Neural progenitor cell (in vitro differentiated cells): ENCODE measurements around the gene SLC17A9. TPM values are rescaled to one million over a fixed set of nuclear protein-coding genes. Genes with fewer than 3 reads are reported as not detected.

ENCODE experiments used
- DNase-seq: peaks from one replicate; pipeline ENCODE4 v3.0.0-alpha.2; 2016; ENCODE audit warnings: low spot score
- H2AFZ ChIP-seq: fragments of 200-600 bp; sonication (generic); replicated peaks from 2 replicates; pipeline ENCODE4 v1.6.1; 2016; ENCODE audit warnings: antibody characterized with exemption
- H3F3A ChIP-seq: fragments of 200-600 bp; sonication (generic); 2 replicates; pipeline ENCODE4 v1.6.1; 2016; ENCODE audit warnings: antibody characterized with exemption, low read depth
- H3K27ac ChIP-seq: fragments of 200-600 bp; sonication (generic); 2 replicates; pipeline ENCODE4 v1.5.1; 2016; ENCODE audit warnings: mild to moderate bottlenecking
- H3K27me3 ChIP-seq: fragments of 200-600 bp; sonication (generic); 2 replicates; pipeline ENCODE4 v1.6.1; 2016; ENCODE audit warnings: mild to moderate bottlenecking, moderate library complexity
- H3K36me3 ChIP-seq: fragments of 200-600 bp; sonication (generic); 2 replicates; pipeline ENCODE4 v1.5.1; 2016
- H3K4me1 ChIP-seq: fragments of 200-600 bp; sonication (generic); 2 replicates; pipeline ENCODE4 v1.6.1; 2016; ENCODE audit warnings: mixed run types
- H3K4me2 ChIP-seq: fragments of 200-600 bp; sonication (generic); 2 replicates; pipeline ENCODE4 v1.6.1; 2016
- H3K4me3 ChIP-seq: fragments of 200-600 bp; sonication (generic); 2 replicates; pipeline ENCODE4 v1.5.1; 2016
- H3K79me2 ChIP-seq: fragments of 200-600 bp; sonication (generic); 2 replicates; pipeline ENCODE4 v1.6.1; 2016; ENCODE audit warnings: low read depth
- H3K9ac ChIP-seq: fragments of 200-600 bp; sonication (generic); 2 replicates; pipeline ENCODE4 v1.6.1; 2016
- H3K9me3 ChIP-seq: fragments of 200-600 bp; sonication (generic); 2 replicates; pipeline ENCODE4 v1.5.1; 2016; ENCODE audit warnings: low read depth
- H4K20me1 ChIP-seq: fragments of 200-600 bp; sonication (generic); 2 replicates; pipeline ENCODE4 v1.6.1; 2016; ENCODE audit warnings: low read depth
- H3K27ac Mint-ChIP-seq: 3 replicates; pipeline ENCODE4 v1.8.0; 2021; ENCODE audit warnings: mixed read lengths
- H3K27me3 Mint-ChIP-seq: 2 replicates; pipeline ENCODE4 v1.8.0; 2022; ENCODE audit warnings: low read depth, mild to moderate bottlenecking, inconsistent platforms, moderate library complexity, mixed read lengths; ENCODE audit not compliant: insufficient read depth
- H3K36me3 Mint-ChIP-seq: 3 replicates; pipeline ENCODE4 v1.8.0; 2021; ENCODE audit warnings: mixed read lengths
- H3K4me1 Mint-ChIP-seq: 3 replicates; pipeline ENCODE4 v1.8.0; 2021; ENCODE audit warnings: mixed read lengths
- H3K4me3 Mint-ChIP-seq: 3 replicates; pipeline ENCODE4 v1.8.0; 2021; ENCODE audit warnings: mild to moderate bottlenecking, moderate library complexity, mixed read lengths
- H3K9me3 Mint-ChIP-seq: 3 replicates; pipeline ENCODE4 v1.8.0; 2020; ENCODE audit warnings: mixed read lengths
- EZH2 ChIP-seq: fragments of 200-600 bp; sonication (generic); IDR thresholded peaks from 2 replicates; pipeline ENCODE4 v1.6.1; 2017; ENCODE audit warnings: antibody characterized with exemption, mild to moderate bottlenecking, moderate library complexity
- EZH2phosphoT487 ChIP-seq: fragments of 200-600 bp; sonication (generic); IDR thresholded peaks from 2 replicates; pipeline ENCODE4 v1.6.1; 2017; ENCODE audit warnings: antibody characterized with exemption
- total RNA-seq: library from RNA; depleted of rRNA; stranded (reverse); fragments of >200 nt; gene quantifications from 2 replicates; pipeline ENCODE4 v1.2.3, GENCODE V29; 2015; ENCODE audit warnings: low replicate concordance
- TF ChIP-seq, protein P1 (sequence below): fragments of 200-600 bp; sonication (generic); IDR thresholded peaks from 2 replicates; pipeline ENCODE4 v1.5.1; 2017; ENCODE audit warnings: antibody characterized with exemption, mild to moderate bottlenecking

SLC17A9 gene
- total RNA-seq, 1 donor from 2014 or later = 0.17 TPM

DNA sequence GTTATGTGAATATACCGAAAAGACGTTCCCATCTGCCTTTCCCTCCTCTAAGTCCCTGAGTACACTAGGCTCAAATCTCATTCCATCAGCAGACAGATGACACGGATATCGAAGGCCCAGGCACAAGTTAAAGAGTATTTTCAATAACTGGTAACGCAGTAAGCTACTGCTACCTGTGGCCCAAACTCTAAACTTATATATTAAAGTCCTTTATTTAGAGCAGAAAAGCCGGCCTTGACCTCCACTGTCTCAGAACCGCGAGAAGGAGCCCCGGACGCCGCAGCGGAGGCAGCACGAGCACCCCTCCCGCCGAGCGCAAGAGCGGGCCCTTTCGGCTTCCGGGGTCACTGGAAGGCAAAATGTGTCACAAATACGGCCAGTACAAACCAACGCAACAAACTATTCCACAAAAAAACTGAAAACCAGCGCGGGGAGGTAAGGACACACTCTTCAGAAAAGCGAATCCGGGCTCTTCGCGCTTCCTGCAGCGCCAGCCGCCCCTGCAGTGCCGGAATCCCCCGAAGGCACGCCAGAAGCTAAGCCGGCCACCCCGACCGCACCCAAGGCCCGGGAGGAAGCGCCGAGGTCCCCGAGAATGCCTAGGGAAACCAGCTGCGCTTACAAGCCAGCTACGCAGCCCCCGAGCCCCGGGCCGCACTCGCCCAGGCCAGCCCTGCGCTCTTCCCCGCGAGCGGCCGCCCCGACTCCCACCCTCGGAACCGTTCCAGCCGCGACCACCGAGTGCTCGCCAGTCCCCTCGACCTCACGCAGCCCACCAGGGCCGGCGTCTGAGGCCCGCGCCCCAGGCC lies 26.9 kb upstream of the SLC17A9 start:
- no peaks in the 10 kb centered on the region for H3K9me3 Mint-ChIP-seq
- H3K4me3 Mint-ChIP-seq = peak overlapping the region; percentile 97
- H3K4me2 ChIP-seq = peak overlapping the region; percentile 97
- TF ChIP-seq EZH2phosphoT487 = no peak
- TF ChIP-seq EZH2 = no peak
- TF ChIP-seq, protein P1, sequence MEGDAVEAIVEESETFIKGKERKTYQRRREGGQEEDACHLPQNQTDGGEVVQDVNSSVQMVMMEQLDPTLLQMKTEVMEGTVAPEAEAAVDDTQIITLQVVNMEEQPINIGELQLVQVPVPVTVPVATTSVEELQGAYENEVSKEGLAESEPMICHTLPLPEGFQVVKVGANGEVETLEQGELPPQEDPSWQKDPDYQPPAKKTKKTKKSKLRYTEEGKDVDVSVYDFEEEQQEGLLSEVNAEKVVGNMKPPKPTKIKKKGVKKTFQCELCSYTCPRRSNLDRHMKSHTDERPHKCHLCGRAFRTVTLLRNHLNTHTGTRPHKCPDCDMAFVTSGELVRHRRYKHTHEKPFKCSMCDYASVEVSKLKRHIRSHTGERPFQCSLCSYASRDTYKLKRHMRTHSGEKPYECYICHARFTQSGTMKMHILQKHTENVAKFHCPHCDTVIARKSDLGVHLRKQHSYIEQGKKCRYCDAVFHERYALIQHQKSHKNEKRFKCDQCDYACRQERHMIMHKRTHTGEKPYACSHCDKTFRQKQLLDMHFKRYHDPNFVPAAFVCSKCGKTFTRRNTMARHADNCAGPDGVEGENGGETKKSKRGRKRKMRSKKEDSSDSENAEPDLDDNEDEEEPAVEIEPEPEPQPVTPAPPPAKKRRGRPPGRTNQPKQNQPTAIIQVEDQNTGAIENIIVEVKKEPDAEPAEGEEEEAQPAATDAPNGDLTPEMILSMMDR = no peak
- no peak overlapping the region for H2AFZ ChIP-seq
- H3K4me1 ChIP-seq = peaks cover 36% of the 10 kb centered on the region
- H4K20me1 ChIP-seq = peaks cover 95% of the 10 kb centered on the region
- no peaks in the 10 kb centered on the region for H3K9me3 ChIP-seq
- H3K36me3 Mint-ChIP-seq = peaks cover 2% of the 10 kb centered on the region
- peaks cover 45% of the 10 kb centered on the region for H3F3A ChIP-seq
- H3K9ac ChIP-seq = peak overlapping the region; percentile 88
- no peaks in the 10 kb centered on the region for H3K36me3 ChIP-seq
- H3K27ac Mint-ChIP-seq = peak overlapping the region; percentile 7
- no peaks in the 10 kb centered on the region for H3K27me3 ChIP-seq
- peak overlapping the region; percentile 99 for H3K4me3 ChIP-seq
- DNase-seq = peak; percentile 61
- H3K4me1 Mint-ChIP-seq = peaks cover 58% of the 10 kb centered on the region
- H3K79me2 ChIP-seq = peaks cover 98% of the 10 kb centered on the region
- peak overlapping the region; percentile 73 for H3K27ac ChIP-seq
- H3K27me3 Mint-ChIP-seq = peaks cover 4% of the 10 kb centered on the region

- no peaks in the 10 kb centered on the region for H3K27me3 ChIP-seq
- Mint-ChIP-seq H3K9me3 (no peaks in the 10 kb centered on the region), H3K4me1 (peaks cover 52% of the 10 kb centered on the region), H3K27me3 (peaks cover 2% of the 10 kb centered on the region), H3K27ac (peak within 1 kb of the TSS; percentile 57), H3K36me3 (peaks cover 2% of the 10 kb centered on the region), H3K4me3 (peak within 1 kb of the TSS; percentile 97)
- peak; percentile 96 for DNase-seq
- H4K20me1 ChIP-seq = peaks cover 95% of the 10 kb centered on the region
- peak within 1 kb of the TSS; percentile 99 for H3K4me3 ChIP-seq
- H2AFZ ChIP-seq = no peak within 1 kb of the TSS
- peaks cover 47% of the 10 kb centered on the region for H3F3A ChIP-seq
- peaks cover 28% of the 10 kb centered on the region for H3K4me1 ChIP-seq
- H3K9ac ChIP-seq = peak within 1 kb of the TSS; percentile 88
- no peaks in the 10 kb centered on the region for H3K9me3 ChIP-seq
- peak within 1 kb of the TSS; percentile 73 for H3K27ac ChIP-seq
- H3K36me3 ChIP-seq = no peaks in the 10 kb centered on the region
- peaks cover 98% of the 10 kb centered on the region for H3K79me2 ChIP-seq
- no peak for TF ChIP-seq EZH2phosphoT487
- TF ChIP-seq EZH2 = no peak
- TF ChIP-seq, protein P1 = peak; percentile 64
- peak within 1 kb of the TSS; percentile 97 for H3K4me2 ChIP-seq
Measured at GRCh38 chr20:62926229-62927127, 26.0 kb upstream of the SLC17A9 start, which contains the start of gene DIDO1. Gene DIDO1 (minus strand): TSS chr20:62926505.

- Histone ChIP-seq H4K20me1 (peaks cover 95% of the 10 kb centered on the region), H3K36me3 (no peaks in the 10 kb centered on the region), H3K79me2 (peaks cover 98% of the 10 kb centered on the region), H3K27ac (no peak overlapping the region), H3K4me2 (peak overlapping the region; percentile 97), H3K27me3 (no peaks in the 10 kb centered on the region), H3K9ac (no peak overlapping the region), H3F3A (peaks cover 51% of the 10 kb centered on the region), H3K4me3 (peak overlapping the region; percentile 99), H3K4me1 (peaks cover 26% of the 10 kb centered on the region), H2AFZ (no peak overlapping the region), H3K9me3 (no peaks in the 10 kb centered on the region)
- peak overlapping the region; percentile 57 for H3K27ac Mint-ChIP-seq
- H3K9me3 Mint-ChIP-seq = no peaks in the 10 kb centered on the region
- H3K27me3 Mint-ChIP-seq = peaks cover 2% of the 10 kb centered on the region
- TF ChIP-seq, protein P1 = no peak
- H3K36me3 Mint-ChIP-seq = peaks cover 2% of the 10 kb centered on the region
- H3K4me3 Mint-ChIP-seq = peak overlapping the region; percentile 94
- DNase-seq = no peak
- H3K4me1 Mint-ChIP-seq = peaks cover 52% of the 10 kb centered on the region
Measured at GRCh38 chr20:62927128-62927705, 25.3 kb upstream of the SLC17A9 start.
